Activated naive CD4-positive, alpha-beta T cell (primary cell): ENCODE measurements around the gene IFNAR2.

Experiments used
- DNase-seq, 4 experiments: peaks; one replicate each; lab custom pipeline; 2025; lab: John Stamatoyannopoulos, UW

The IFNAR2 gene

GRCh38 chr21:33267250-33267649, 37.5 kb downstream of the IFNAR2 start:
- no peak for DNase-seq

DNA sequence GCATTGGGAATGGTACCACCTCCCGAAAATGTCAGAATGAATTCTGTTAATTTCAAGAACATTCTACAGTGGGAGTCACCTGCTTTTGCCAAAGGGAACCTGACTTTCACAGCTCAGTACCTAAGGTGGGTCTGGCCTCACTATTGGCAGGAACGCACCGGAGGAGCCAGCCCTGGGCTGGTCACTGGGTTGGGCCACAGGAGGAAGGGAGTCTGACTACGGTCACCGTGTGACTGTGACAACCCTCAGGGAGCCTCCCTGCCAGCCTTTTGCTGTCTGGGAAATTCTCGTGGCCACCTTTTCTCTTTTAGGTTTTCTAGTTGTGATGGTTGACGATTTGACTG, 38.6 kb downstream of the IFNAR2 start:
- no peak for DNase-seq

DNA sequence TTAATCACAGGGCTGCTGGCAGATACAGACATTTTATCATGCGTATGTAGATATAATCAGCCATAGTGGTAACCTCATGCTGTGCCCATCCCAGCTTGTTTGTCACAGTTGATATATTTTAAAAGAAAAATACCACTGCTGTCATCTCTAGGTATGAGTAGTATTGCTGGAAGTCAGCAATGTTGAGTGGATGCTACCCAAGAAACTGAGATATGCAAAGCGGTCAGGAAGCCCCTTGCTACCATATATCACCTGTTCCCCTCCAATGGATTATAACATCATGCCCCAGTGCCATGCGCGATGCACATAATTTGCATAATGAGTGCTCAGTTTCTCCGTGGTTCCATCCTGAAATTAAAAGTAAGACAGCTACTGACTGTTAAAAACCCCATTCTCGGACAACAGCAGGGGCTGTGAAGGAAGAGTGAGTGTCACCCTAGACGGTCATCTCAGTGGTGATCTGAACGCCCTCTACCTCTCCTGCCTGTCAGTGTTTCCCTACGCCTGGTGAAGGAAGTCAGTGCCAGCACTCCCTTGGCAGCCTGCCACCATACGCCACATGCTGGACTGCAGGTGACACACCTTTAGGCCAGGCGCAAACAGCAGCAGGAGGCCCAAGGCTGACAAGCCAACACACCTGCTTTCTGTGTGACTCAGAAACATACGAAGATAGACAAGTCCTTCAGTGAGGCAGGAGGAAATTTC, 39.2 kb downstream of the IFNAR2 start:
- DNase-seq: peak in 1 of 4 experiments; percentile 6

DNA sequence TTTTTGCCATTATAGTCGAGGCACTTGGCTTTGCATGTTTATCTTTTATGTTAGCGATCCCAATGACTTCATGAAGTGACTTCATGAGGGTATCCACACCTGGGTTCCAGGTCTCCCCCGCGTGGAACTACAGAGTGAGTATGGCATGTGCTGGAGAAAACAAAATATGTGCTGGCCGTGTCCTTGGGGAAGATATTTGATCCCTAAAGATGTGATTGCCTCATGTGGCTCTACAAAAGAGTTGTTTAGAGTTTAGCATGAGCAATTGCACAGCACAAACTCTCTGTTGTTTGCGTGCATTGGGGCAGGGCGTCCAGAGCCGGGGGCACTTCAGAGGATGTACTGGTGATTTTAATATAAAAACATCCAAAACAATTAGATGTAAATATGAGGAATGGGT, 41.2 kb downstream of the IFNAR2 start:
- no peak for DNase-seq

DNA sequence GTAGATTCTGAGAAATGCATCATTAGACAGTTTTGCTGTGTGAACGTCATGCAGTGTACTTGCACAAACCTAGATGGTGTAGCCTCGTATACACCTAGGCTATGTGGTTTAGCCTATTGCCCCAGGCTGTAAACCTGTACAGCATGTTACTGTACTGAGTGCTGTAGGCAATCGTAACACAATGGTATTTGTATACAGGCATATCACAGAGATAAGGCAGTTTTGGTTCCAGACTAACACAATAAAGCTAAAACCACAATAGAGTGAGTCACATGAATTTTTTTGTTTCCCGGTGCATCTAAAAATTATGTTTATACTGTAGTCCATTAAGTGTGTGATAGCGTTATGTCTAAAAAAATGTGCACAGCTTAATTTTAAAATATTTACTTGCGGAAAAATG, 43.3 kb downstream of the IFNAR2 start:
- DNase-seq: no peak

- no peak for DNase-seq
Observed at GRCh38 chr21:33278721-33279120, 49.0 kb downstream of the IFNAR2 start.

- no peak for DNase-seq
Observed at GRCh38 chr21:33279330-33279820, 49.6 kb downstream of the IFNAR2 start.
